Thyroid gland (tissue), 4 donors: ENCODE data around the gene ZNF451.

Experiments used
- POLR2A ChIP-seq, 2 donors: fragments of 450-650 bp; IDR thresholded peaks; one replicate each; pipeline ENCODE4 v1.6.1; 2017; ENCODE audit warnings: antibody characterized with exemption in 2 of 2, mild to moderate bottlenecking in 2 of 2, moderate library complexity in 1 of 2
- TF ChIP-seq, protein P1 (sequence below), 6 experiments: fragments of 200-600 bp in 3 of 6; fragments of 450-650 bp in 3 of 6; sonication (generic) in 3 of 6; IDR thresholded peaks; one replicate each; pipeline ENCODE4 v1.5.1; 2016 to 2019; ENCODE audit warnings: antibody characterized with exemption in 6 of 6, mild to moderate bottlenecking in 2 of 6, inconsistent platforms in 1 of 6, moderate library complexity in 1 of 6

DNA sequence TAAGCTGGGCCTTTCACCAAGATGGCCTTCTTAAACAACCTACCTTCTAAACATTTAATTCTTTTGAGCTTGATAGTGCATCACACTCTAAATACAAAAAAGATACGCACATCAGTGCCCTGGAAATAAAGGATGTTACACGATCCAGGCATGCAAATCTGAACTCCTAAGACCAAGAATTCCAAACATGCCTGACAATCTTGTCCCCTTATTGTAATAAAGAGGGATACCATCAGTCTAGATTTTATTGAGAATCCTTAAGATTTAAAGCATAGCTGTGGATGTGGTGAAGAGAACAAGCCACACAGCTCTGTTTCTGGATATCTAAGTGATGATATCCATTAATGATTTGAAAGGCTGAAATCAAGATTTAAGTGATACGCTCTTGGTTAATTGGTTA is 13.0 kb downstream of the ZNF451 start:
- no peak for TF ChIP-seq POLR2A (IDR thresholded peaks at IDR 0.05)
- TF ChIP-seq, protein P1, sequence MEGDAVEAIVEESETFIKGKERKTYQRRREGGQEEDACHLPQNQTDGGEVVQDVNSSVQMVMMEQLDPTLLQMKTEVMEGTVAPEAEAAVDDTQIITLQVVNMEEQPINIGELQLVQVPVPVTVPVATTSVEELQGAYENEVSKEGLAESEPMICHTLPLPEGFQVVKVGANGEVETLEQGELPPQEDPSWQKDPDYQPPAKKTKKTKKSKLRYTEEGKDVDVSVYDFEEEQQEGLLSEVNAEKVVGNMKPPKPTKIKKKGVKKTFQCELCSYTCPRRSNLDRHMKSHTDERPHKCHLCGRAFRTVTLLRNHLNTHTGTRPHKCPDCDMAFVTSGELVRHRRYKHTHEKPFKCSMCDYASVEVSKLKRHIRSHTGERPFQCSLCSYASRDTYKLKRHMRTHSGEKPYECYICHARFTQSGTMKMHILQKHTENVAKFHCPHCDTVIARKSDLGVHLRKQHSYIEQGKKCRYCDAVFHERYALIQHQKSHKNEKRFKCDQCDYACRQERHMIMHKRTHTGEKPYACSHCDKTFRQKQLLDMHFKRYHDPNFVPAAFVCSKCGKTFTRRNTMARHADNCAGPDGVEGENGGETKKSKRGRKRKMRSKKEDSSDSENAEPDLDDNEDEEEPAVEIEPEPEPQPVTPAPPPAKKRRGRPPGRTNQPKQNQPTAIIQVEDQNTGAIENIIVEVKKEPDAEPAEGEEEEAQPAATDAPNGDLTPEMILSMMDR (IDR thresholded peaks at IDR 0.05) = no peak
